Lower leg skin (tissue), 4 donors: ENCODE measurements around the gene LAMA4. TPM values are rescaled to one million over a fixed set of nuclear protein-coding genes. Genes with fewer than 3 reads are reported as not detected.

Experiments
- DNase-seq, 2 donors: peaks; one replicate each; pipeline ENCODE4 v3.0.0-alpha.2; 2019; ENCODE audit warnings: low spot score in 2 of 2
- H3K4me3 ChIP-seq: fragments of 200-600 bp; sonication (generic); 2 replicates; pipeline ENCODE4 v1.5.1; 2017; ENCODE audit warnings: mild to moderate bottlenecking, low read depth; ENCODE audit not compliant: poor library complexity, severe bottlenecking
- CTCF ChIP-seq, 3 donors: fragments of 450-650 bp; IDR thresholded peaks; one replicate each; pipeline ENCODE4 v1.5.1; 2016; ENCODE audit warnings: antibody characterized with exemption in 3 of 3, mild to moderate bottlenecking in 3 of 3, moderate library complexity in 2 of 3
- POLR2A ChIP-seq, 2 donors: fragments of 450-650 bp; IDR thresholded peaks; one replicate each; pipeline ENCODE4 v1.6.1; 2016 to 2017; ENCODE audit warnings: antibody characterized with exemption in 2 of 2, mild to moderate bottlenecking in 1 of 2, moderate library complexity in 1 of 2
- WGBS, 2 donors: methylation state at CpG; one replicate each; pipeline ENCODE4 v1.1.5; 2018; 5-methylcytosine and 5-hydroxymethylcytosine counted together
- intact Hi-C: fragments of 100-400 bp; cut with DNase I; formaldehyde crosslinking; loops from one replicate; pipeline ENCODE4 v1.15.0; 2023; ENCODE audit warnings: low total_unique reads
- total RNA-seq, 4 donors: library from RNA; depleted of rRNA; stranded (reverse); fragments of >200 nt; gene quantifications; one replicate each; pipeline ENCODE4 v1.1.0, GENCODE V29; 2016

LAMA4 gene
- total RNA-seq, 4 donors from 2014 or later, result 11.0 to 18.7 (median 17.4) TPM

GRCh38 chr6:112207776-112208175 is 46.6 kb downstream of the LAMA4 start:
- WGBS, 2 donors, result 87 to 90% methylated on average over 2 of the region's 2 CpGs
- DNase-seq, result no peak
- intact Hi-C loops, result no loop called here
- no peak overlapping the region for H3K4me3 ChIP-seq
- no peak for TF ChIP-seq CTCF (IDR thresholded peaks at IDR 0.05)
- no peak for TF ChIP-seq POLR2A (IDR thresholded peaks at IDR 0.05)

- intact Hi-C loops, result no loop called here
- TF ChIP-seq CTCF (IDR thresholded peaks at IDR 0.05), result no peak
- TF ChIP-seq POLR2A (IDR thresholded peaks at IDR 0.05), result no peak
- WGBS, 2 donors, result 93% methylated on average over 4 of the region's 4 CpGs
- H3K4me3 ChIP-seq, result no peak overlapping the region
- DNase-seq, result no peak
Measured at GRCh38 chr6:112207131-112207530, 47.2 kb downstream of the LAMA4 start.

- no peak overlapping the region for H3K4me3 ChIP-seq
- DNase-seq, result no peak
- TF ChIP-seq CTCF (IDR thresholded peaks at IDR 0.05), result no peak
- no peak for TF ChIP-seq POLR2A (IDR thresholded peaks at IDR 0.05)
- intact Hi-C loops, result no loop called here
Measured at GRCh38 chr6:112206110-112206458, 48.3 kb downstream of the LAMA4 start.

- DNase-seq, result no peak
- intact Hi-C loops, result no loop called here
- 84 to 94% methylated on average over 5 of the region's 5 CpGs for WGBS, 2 donors
- no peak for TF ChIP-seq POLR2A (IDR thresholded peaks at IDR 0.05)
- no peak for TF ChIP-seq CTCF (IDR thresholded peaks at IDR 0.05)
- H3K4me3 ChIP-seq, result no peak overlapping the region
Measured at GRCh38 chr6:112205427-112206109, 48.8 kb downstream of the LAMA4 start.

- no peak overlapping the region for H3K4me3 ChIP-seq
- TF ChIP-seq POLR2A (IDR thresholded peaks at IDR 0.05) (no peak), CTCF (IDR thresholded peaks at IDR 0.05) (no peak)
- 53 to 66% methylated on average over 4 of the region's 4 CpGs for WGBS, 2 donors
- intact Hi-C loops, result no loop called here
- no peak for DNase-seq
Measured at GRCh38 chr6:112204350-112204706, 50.0 kb downstream of the LAMA4 start.
